ENCODE results near the gene KRTAP2-3.
"Not testable (repeated sequence)": the region's sequence is repeated elsewhere in the genome, so short reads cannot be mapped to it uniquely, and the experiment has no call there.

The KRTAP2-3 gene

DNA sequence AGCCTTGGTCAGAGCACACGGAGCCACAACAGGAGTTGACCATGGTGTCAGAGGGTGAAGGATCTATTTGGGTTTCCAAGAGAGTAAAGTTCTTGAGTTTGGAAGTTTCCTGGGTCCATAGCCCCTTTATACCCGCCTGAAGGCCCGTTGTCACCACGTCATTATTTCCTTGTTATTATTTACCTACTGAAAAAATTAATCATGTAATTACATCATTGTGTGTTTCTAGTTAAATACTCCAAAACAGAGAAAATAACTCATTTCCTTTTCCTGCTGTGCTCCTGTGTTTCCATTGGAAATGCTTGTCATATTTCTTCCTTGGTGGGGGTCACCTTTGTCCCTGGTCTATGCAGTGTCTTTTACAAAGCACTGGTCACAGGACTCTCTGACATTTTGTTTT is 38.1 kb upstream of the KRTAP2-3 start, which contains the start of gene KRTAP4-8:
Gene KRTAP4-8 (minus strand): TSS at position 101 of the 400 bp plus-strand sequence. CDS start 58 bp downstream, at position 43.
- Histone ChIP-seq H3K4me3 (no peak within 1 kb of the TSS), H3K27ac (no peak within 1 kb of the TSS), H3K4me2 (no peak within 1 kb of the TSS), H4K20me1 (no peaks in the 10 kb centered on the region), H3K4me1 (peaks cover 13% of the 10 kb centered on the region), H3K9me3 (peaks cover 15% of the 10 kb centered on the region), H3K9ac (no peak within 1 kb of the TSS), H3K36me3 (no peaks in the 10 kb centered on the region), H3K27me3 (no peaks in the 10 kb centered on the region)
- TF ChIP-seq Cebpa-rat (IDR thresholded peaks at IDR 0.05): no peak

DNA sequence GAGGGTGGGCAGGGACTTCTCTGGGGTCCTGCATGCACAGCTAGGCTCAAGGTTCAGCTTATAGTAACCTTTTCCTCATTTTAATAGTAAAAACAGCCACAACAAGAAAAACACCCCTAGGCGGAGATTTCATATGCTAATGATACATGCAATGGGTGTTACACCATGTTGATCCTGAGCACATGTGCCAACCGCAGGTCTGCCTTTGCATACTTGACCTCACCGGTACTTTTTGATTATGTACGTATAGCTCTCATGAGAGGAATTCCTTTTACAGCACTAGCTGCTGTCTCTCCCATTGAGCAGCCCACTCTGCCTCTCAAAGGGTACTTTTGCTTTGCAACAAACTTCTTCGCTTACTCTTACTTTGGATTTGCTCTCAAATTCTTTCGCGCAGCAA is 36.1 kb upstream of the KRTAP2-3 start:
- Histone ChIP-seq H3K27ac (no peak overlapping the region), H3K4me2 (no peak overlapping the region), H3K27me3 (no peaks in the 10 kb centered on the region), H3K9ac (no peak overlapping the region), H3K9me3 (peaks cover 24% of the 10 kb centered on the region), H3K4me1 (peaks cover 9% of the 10 kb centered on the region), H4K20me1 (no peaks in the 10 kb centered on the region), H3K4me3 (no peak overlapping the region), H3K36me3 (no peaks in the 10 kb centered on the region)
- TF ChIP-seq Cebpa-rat (IDR thresholded peaks at IDR 0.05): no peak

DNA sequence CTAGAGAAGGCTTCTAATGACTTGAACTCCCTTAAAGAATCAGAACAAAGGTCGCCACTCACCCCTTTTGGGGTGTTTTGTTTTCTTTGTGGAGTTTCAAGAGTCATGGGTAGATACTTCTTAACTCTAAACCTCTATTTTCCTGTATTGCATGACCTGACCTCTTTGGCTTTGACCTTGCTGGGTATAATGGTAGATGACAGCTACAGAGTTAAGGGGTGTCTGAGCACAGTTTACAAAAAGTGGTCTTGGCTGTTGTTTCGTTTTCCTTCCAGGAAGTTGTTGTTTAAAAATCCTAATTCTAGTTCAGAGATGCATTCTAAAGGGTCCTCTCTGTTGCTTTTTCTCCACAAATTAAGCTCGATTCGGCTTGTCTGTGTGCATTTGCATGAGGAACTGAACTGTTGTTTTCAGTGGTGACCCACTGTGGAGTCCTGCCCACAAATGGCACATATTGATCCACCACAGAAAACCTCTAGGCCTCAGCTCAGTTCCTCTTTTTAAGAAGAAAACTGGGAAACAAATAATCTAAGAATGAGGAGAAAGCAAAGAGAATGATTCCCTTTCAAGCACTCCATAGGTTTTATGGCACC is 28.9 kb upstream of the KRTAP2-3 start:
- H3K9me3 ChIP-seq: peaks cover 17% of the 10 kb centered on the region
- H4K20me1 ChIP-seq, H3K4me1 ChIP-seq, H3K9ac ChIP-seq, H3K4me2 ChIP-seq, H3K4me3 ChIP-seq, H3K27ac ChIP-seq, H3K27me3 ChIP-seq, H3K36me3 ChIP-seq: not testable (repeated sequence)

DNA sequence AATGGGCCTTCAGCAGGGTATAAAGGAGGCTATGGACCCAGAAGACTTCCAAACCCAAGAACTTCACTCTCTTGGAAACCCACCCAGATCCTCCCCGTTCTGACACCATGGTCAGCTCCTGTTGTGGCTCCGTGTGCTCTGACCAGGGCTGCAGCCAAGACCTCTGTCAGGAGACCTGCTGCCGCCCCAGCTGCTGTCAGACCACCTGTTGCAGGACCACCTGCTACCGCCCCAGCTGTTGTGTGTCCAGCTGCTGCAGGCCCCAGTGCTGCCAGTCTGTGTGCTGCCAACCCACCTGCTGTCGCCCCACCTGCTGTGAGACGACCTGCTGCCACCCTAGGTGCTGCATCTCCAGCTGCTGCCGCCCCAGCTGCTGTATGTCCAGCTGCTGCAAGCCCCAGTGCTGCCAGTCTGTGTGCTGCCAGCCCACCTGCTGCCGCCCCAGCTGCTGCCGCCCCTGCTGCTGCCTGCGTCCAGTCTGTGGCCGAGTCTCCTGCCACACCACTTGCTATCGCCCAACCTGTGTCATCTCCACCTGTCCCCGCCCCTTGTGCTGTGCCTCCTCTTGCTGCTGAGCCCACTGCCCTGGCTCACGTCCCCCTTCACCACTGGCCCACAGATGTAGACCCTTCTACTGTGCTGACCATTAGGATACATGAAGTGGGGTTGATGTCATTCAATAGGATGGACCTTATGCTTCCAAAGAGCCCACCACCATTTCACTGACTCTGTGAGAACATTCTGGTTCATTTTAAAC is 24.4 kb upstream of the KRTAP2-3 start, which contains the start of gene KRTAP4-7:
Gene KRTAP4-7 (plus strand): TSS at position 51 of the 757 bp plus-strand sequence. CDS start 57 bp downstream, at position 108.
- not testable (repeated sequence) for H4K20me1 ChIP-seq, H3K4me3 ChIP-seq, H3K4me2 ChIP-seq, H3K9ac ChIP-seq, H3K9me3 ChIP-seq, H3K27me3 ChIP-seq, H3K27ac ChIP-seq, H3K4me1 ChIP-seq, H3K36me3 ChIP-seq

DNA sequence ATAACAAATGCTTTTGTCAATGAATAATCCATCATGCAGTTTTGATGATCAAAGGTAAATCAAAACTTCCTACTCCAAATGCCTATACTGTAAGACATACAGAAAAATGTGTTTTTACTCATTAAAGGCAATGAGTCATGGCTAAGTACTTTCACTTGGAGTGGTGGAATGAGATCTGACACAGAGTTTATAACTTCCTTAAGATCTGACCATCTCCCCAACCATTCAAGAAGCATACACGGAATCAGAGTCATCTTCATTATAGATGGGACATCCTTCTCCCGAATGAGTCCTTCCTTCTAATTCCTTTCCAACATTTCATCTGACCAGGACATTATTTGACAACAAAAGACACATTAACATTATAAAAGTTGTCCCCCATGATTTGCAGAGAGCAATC is 23.5 kb upstream of the KRTAP2-3 start:
- not testable (repeated sequence) for H3K4me3 ChIP-seq, H3K27me3 ChIP-seq, H3K9me3 ChIP-seq, H3K4me1 ChIP-seq, H3K4me2 ChIP-seq, H3K9ac ChIP-seq, H3K27ac ChIP-seq, H3K36me3 ChIP-seq, H4K20me1 ChIP-seq

DNA sequence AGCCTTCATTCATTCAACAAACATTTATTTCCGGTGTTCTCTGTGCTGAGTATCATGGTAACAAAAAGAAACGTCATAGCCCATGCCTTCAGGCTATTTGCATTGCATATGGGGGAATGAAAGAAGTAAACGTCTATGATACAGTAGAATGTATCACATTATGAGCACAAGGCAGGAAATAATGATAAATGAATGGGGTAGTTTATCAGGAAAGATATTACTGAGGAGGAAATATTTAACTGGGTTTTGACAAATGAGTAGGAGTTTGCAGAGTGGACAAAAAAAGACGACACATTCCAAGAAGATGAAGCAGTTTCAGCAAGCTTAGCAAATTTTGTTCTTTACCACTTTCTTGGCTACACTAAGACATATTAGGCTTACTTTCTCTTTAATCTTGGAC is 22.7 kb upstream of the KRTAP2-3 start:
- no peak for TF ChIP-seq Cebpa-rat (IDR thresholded peaks at IDR 0.05)
- H3K27me3 ChIP-seq: no peaks in the 10 kb centered on the region
- H3K27ac ChIP-seq: no peak overlapping the region
- H4K20me1 ChIP-seq: no peaks in the 10 kb centered on the region
- no peaks in the 10 kb centered on the region for H3K4me1 ChIP-seq
- no peak overlapping the region for H3K4me2 ChIP-seq
- H3K9me3 ChIP-seq: no peaks in the 10 kb centered on the region
- no peak overlapping the region for H3K9ac ChIP-seq
- H3K4me3 ChIP-seq: no peak overlapping the region
- no peaks in the 10 kb centered on the region for H3K36me3 ChIP-seq

DNA sequence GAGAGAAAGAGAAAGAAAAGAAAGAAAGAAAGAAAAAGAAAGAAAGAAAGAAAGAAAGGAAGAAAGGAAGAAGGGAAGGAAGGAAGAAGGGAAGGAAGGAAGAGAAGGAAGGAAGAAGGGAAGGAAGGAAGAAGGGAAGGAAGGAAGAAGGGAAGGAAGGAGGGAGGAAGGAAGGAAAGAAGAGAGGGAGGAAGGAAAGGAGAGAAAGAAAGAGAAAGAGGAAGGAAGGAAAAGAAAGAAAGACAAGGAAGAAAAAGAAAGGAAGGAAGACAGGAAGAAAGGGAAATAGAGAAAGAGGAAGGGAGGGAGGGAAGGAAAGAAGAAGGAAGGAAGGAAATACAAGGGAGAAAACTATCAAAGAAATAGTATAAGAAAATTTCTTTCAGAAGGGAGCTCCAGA is 16.9 kb upstream of the KRTAP2-3 start:
- H3K9me3 ChIP-seq: no peaks in the 10 kb centered on the region
- no peak overlapping the region for H3K27ac ChIP-seq
- H3K36me3 ChIP-seq: no peaks in the 10 kb centered on the region
- no peak for TF ChIP-seq Cebpa-rat (IDR thresholded peaks at IDR 0.05)
- no peak overlapping the region for H3K4me3 ChIP-seq
- H3K4me2 ChIP-seq: no peak overlapping the region
- no peaks in the 10 kb centered on the region for H4K20me1 ChIP-seq
- H3K9ac ChIP-seq: no peak overlapping the region
- H3K4me1 ChIP-seq: no peaks in the 10 kb centered on the region
- H3K27me3 ChIP-seq: no peaks in the 10 kb centered on the region

DNA sequence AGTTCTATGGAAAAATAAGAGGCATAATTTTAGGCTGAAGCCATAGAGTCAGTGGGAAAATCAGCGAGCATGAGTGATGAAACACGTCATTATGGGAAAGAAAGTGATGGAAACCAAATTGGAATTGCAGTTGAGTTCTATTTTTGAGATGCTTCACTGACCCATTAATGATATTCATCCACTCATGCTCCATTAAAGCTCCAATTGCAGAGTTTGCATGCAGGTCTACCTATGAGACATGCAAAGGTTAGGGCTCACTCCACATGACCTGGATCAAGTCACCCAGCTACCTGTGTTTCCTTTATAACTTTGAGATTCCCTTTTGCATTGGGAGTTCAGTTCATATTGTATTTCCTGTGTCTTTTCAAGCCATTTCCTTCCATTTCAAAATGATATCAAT is 13.8 kb upstream of the KRTAP2-3 start:
- H3K9me3 ChIP-seq: no peaks in the 10 kb centered on the region
- no peaks in the 10 kb centered on the region for H3K27me3 ChIP-seq
- H3K4me3 ChIP-seq: no peak overlapping the region
- H3K4me1 ChIP-seq: no peaks in the 10 kb centered on the region
- no peaks in the 10 kb centered on the region for H3K36me3 ChIP-seq
- H3K4me2 ChIP-seq: no peak overlapping the region
- no peak overlapping the region for H3K27ac ChIP-seq
- H3K9ac ChIP-seq: no peak overlapping the region
- no peak for TF ChIP-seq Cebpa-rat (IDR thresholded peaks at IDR 0.05)
- H4K20me1 ChIP-seq: no peaks in the 10 kb centered on the region

DNA sequence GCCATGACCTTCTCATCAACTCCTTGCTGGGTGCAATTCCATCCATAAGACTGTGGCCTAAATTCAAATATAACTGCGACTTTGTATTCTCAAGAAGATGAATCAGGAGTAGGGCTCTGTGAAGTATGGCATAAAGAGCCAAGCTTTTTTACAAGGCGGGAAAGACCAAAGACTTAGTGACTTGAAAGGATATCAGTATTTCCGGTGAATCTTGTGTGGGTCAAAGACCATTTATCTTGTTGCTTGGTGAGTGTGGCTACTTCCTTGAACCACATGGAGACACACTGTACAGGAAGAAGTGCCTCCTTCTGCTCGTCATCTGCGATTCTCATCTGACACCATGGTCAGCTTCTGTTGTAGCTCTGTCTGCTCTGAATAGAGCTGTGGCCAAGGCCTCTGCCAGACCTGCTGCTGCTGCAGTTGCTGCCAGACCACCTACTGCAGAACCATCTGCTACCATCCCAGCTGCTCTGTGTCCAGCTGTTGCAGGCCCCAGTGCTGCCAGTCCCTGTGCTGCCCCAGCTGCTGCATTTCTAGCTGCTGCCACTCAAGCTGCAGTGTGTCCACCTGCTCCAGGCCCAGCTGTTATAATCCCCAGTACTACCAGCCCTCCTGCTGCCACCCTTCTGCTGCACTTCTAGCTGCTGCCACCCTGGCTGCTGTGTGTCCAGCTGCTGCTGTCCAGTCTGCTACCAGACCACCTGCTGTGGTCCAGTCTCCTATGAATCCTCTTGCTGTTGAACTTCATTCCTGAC is 11.9 kb upstream of the KRTAP2-3 start:
- no peak overlapping the region for H3K4me3 ChIP-seq
- H3K27me3 ChIP-seq: no peaks in the 10 kb centered on the region
- H3K9me3 ChIP-seq: no peaks in the 10 kb centered on the region
- no peaks in the 10 kb centered on the region for H3K36me3 ChIP-seq
- no peaks in the 10 kb centered on the region for H3K4me1 ChIP-seq
- H3K9ac ChIP-seq: no peak overlapping the region
- no peak overlapping the region for H3K4me2 ChIP-seq
- H3K27ac ChIP-seq: no peak overlapping the region
- TF ChIP-seq Cebpa-rat (IDR thresholded peaks at IDR 0.05): no peak
- no peaks in the 10 kb centered on the region for H4K20me1 ChIP-seq

DNA sequence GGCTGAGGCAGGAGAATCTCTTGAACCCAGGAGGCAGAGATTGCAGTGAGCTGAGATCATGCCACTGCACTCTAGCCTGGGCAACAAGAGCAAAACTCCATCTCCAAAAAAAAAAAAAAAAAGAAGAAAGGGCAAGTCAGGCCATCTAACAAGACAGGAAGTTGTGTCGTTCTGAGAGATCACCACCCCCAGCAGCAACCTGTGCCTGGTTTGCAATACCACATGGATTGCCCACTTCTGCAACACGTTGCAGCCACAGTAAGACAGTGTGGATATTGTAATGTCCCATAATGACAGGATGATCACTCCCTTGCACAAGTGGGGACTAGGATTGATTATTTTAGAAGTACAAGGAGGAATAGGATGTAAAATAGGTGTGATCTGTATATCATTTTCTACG is 9.1 kb upstream of the KRTAP2-3 start:
- H3K4me3 ChIP-seq: no peak overlapping the region
- no peak overlapping the region for H3K4me2 ChIP-seq
- no peak for TF ChIP-seq Cebpa-rat (IDR thresholded peaks at IDR 0.05)
- no peak overlapping the region for H3K9ac ChIP-seq
- H3K27me3 ChIP-seq: no peaks in the 10 kb centered on the region
- no peaks in the 10 kb centered on the region for H3K4me1 ChIP-seq
- H3K36me3 ChIP-seq: no peaks in the 10 kb centered on the region
- no peak overlapping the region for H3K27ac ChIP-seq
- no peaks in the 10 kb centered on the region for H3K9me3 ChIP-seq
- no peaks in the 10 kb centered on the region for H4K20me1 ChIP-seq
